Stimulated activated CD4-positive, alpha-beta T cell treated with anti-CD3 and anti-CD28 coated beads, Interleukin-2, amount 100 ng/mL, for 4 hours (primary cell): Measurements from ENCODE around the gene PEX14.

Experiments
- DNase-seq: peaks from one replicate; pipeline ENCODE4 v3.0.0-alpha.2; 2020; ENCODE audit warnings: low read depth

Gene PEX14

GRCh38 chr1:10667861-10668761 lies 193.4 kb downstream of the PEX14 start:
- no peak for DNase-seq

- no peak for DNase-seq
Observed at GRCh38 chr1:10669570-10669969, 194.8 kb downstream of the PEX14 start.

GRCh38 chr1:10670190-10670589 lies 195.4 kb downstream of the PEX14 start:
- no peak for DNase-seq

- DNase-seq = no peak
Observed at GRCh38 chr1:10671090-10671489, 196.3 kb downstream of the PEX14 start.

- no peak for DNase-seq
Observed at GRCh38 chr1:10671622-10672342, 197.0 kb downstream of the PEX14 start.

GRCh38 chr1:10672343-10673050 lies 197.7 kb downstream of the PEX14 start:
- DNase-seq = no peak

- DNase-seq = no peak
Observed at GRCh38 chr1:10673109-10673711, 198.5 kb downstream of the PEX14 start.

- no peak for DNase-seq
Observed at GRCh38 chr1:10674222-10674621, 199.5 kb downstream of the PEX14 start.

GRCh38 chr1:10674700-10675609 lies 200.2 kb downstream of the PEX14 start:
- no peak for DNase-seq

GRCh38 chr1:10675813-10676212 lies 201.1 kb downstream of the PEX14 start:
- no peak for DNase-seq

- no peak for DNase-seq
Observed at GRCh38 chr1:10676963-10677362, 202.2 kb downstream of the PEX14 start.

GRCh38 chr1:10677491-10678391 lies 203.0 kb downstream of the PEX14 start:
- no peak for DNase-seq

GRCh38 chr1:10678402-10678801 lies 203.7 kb downstream of the PEX14 start:
- DNase-seq = no peak

- no peak for DNase-seq
Observed at GRCh38 chr1:10678852-10679251, 204.1 kb downstream of the PEX14 start.

- DNase-seq = no peak
Observed at GRCh38 chr1:10679496-10680220, 204.9 kb downstream of the PEX14 start.
